ENCODE results near the gene ZNF333.

Gene ZNF333

GRCh38 chr19:14674764-14675163 is 15.1 kb upstream of the ZNF333 start, which contains the start of gene ADGRE3:
Gene ADGRE3, minus strand, starts transcription at chr19:14674844. Its CDS starts 74 bp downstream, at chr19:14674770.
- Histone ChIP-seq H3K27ac (ENCODE audit: low read depth, low read length) (no peak within 1 kb of the TSS), H3K4me1 (ENCODE audit: control insufficient read depth, insufficient read depth, low read length) (no peaks in the 10 kb centered on the region), H3K36me3 (ENCODE audit: control insufficient read depth, insufficient read depth, low read length) (no peaks in the 10 kb centered on the region), H3K4me3 (ENCODE audit: low read length) (no peak within 1 kb of the TSS), H3K9ac (ENCODE audit: low read length) (no peak within 1 kb of the TSS), H3K27me3 (ENCODE audit: control insufficient read depth, insufficient read depth, low read length) (no peaks in the 10 kb centered on the region)

GRCh38 chr19:14676762-14677161 is 13.1 kb upstream of the ZNF333 start:
- Histone ChIP-seq H3K27me3 (ENCODE audit: control insufficient read depth, insufficient read depth, low read length) (no peaks in the 10 kb centered on the region), H3K4me3 (ENCODE audit: low read length) (no peak overlapping the region), H3K4me1 (ENCODE audit: control insufficient read depth, insufficient read depth, low read length) (no peaks in the 10 kb centered on the region), H3K27ac (ENCODE audit: low read depth, low read length) (no peak overlapping the region), H3K9ac (ENCODE audit: low read length) (no peak overlapping the region), H3K36me3 (ENCODE audit: control insufficient read depth, insufficient read depth, low read length) (no peaks in the 10 kb centered on the region)

DNA sequence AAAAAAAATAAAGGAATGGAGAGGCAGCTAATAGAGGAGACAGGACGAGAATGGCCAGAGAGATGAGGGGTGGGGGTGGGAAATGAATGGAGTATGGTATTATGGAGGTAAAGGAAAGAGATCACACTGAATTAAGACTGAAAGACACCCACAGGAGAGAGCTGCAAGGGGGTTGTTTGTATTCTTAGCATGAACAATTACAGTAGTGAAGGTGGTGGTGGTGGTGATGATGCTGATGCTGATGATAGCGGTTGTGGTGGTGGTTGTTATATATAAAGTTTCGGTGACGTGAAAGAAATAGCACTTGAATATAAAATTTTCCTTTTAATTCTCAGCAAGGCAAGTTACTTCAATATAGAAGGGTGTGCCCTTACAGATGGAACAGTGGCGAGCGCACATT is 12.4 kb upstream of the ZNF333 start:
- Histone ChIP-seq H3K9ac (ENCODE audit: low read length) (no peak overlapping the region), H3K27ac (ENCODE audit: low read depth, low read length) (no peak overlapping the region), H3K27me3 (ENCODE audit: control insufficient read depth, insufficient read depth, low read length) (no peaks in the 10 kb centered on the region), H3K4me1 (ENCODE audit: control insufficient read depth, insufficient read depth, low read length) (no peaks in the 10 kb centered on the region), H3K4me3 (ENCODE audit: low read length) (no peak overlapping the region), H3K36me3 (ENCODE audit: control insufficient read depth, insufficient read depth, low read length) (no peaks in the 10 kb centered on the region)

DNA sequence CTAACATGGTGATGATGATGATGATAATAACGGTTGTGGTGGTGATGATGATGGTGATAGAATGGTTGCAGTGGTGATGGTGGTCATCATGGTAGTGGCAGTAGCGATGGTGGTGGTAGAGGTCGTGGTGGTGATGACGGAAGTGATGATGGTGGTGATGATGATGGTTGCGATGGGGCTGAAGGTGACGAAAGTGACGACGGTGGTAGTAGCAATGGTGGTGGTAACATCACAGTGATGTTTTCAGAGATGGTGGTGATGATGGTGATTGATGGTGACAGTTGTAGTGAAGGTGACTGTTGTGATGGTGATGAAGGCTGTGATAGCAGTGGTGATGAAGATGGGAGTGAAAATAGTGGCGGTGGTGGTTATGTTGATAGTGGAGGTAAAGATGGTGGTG is 11.6 kb upstream of the ZNF333 start:
- no peak overlapping the region for H3K4me3 ChIP-seq (ENCODE audit: low read length)
- no peak overlapping the region for H3K27ac ChIP-seq (ENCODE audit: low read depth, low read length)
- H3K36me3 ChIP-seq (ENCODE audit: control insufficient read depth, insufficient read depth, low read length), result no peaks in the 10 kb centered on the region
- H3K9ac ChIP-seq (ENCODE audit: low read length), result no peak overlapping the region
- no peaks in the 10 kb centered on the region for H3K4me1 ChIP-seq (ENCODE audit: control insufficient read depth, insufficient read depth, low read length)
- H3K27me3 ChIP-seq (ENCODE audit: control insufficient read depth, insufficient read depth, low read length), result no peaks in the 10 kb centered on the region

- Histone ChIP-seq H3K4me1 (ENCODE audit: control insufficient read depth, insufficient read depth, low read length) (no peaks in the 10 kb centered on the region), H3K27ac (ENCODE audit: low read depth, low read length) (no peak overlapping the region), H3K4me3 (ENCODE audit: low read length) (no peak overlapping the region), H3K27me3 (ENCODE audit: control insufficient read depth, insufficient read depth, low read length) (no peaks in the 10 kb centered on the region), H3K9ac (ENCODE audit: low read length) (no peak overlapping the region), H3K36me3 (ENCODE audit: control insufficient read depth, insufficient read depth, low read length) (no peaks in the 10 kb centered on the region)
These were observed 7.8 kb upstream of the ZNF333 start for GRCh38 chr19:14682084-14682483.

DNA sequence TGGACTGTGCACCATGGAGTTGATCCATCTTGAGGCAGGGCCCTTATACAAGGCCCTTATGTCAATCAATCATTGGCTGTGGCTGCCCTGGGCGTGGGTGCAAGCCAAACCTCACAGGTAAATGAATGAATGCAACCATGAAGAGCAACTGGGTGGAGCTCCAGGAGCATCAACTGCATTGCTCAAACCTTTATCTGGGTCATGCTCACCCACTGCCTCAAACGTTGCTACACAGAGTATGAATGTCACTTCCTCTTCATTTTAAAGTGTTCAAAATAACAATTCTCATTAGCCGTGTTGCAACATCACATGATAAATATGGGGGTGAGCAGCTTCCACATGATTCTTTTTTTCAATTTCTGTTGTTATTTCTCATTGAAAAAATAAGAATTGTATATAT is 6.4 kb upstream of the ZNF333 start:
- Histone ChIP-seq H3K9ac (ENCODE audit: low read length) (no peak overlapping the region), H3K27me3 (ENCODE audit: control insufficient read depth, insufficient read depth, low read length) (no peaks in the 10 kb centered on the region), H3K4me1 (ENCODE audit: control insufficient read depth, insufficient read depth, low read length) (no peaks in the 10 kb centered on the region), H3K4me3 (ENCODE audit: low read length) (no peak overlapping the region), H3K36me3 (ENCODE audit: control insufficient read depth, insufficient read depth, low read length) (no peaks in the 10 kb centered on the region), H3K27ac (ENCODE audit: low read depth, low read length) (no peak overlapping the region)

- H3K4me1 ChIP-seq (ENCODE audit: control insufficient read depth, insufficient read depth, low read length), result no peaks in the 10 kb centered on the region
- no peak overlapping the region for H3K9ac ChIP-seq (ENCODE audit: low read length)
- H3K27ac ChIP-seq (ENCODE audit: low read depth, low read length), result no peak overlapping the region
- no peaks in the 10 kb centered on the region for H3K36me3 ChIP-seq (ENCODE audit: control insufficient read depth, insufficient read depth, low read length)
- H3K4me3 ChIP-seq (ENCODE audit: low read length), result no peak overlapping the region
- no peaks in the 10 kb centered on the region for H3K27me3 ChIP-seq (ENCODE audit: control insufficient read depth, insufficient read depth, low read length)
These were observed 3.4 kb upstream of the ZNF333 start for GRCh38 chr19:14686411-14686810.

DNA sequence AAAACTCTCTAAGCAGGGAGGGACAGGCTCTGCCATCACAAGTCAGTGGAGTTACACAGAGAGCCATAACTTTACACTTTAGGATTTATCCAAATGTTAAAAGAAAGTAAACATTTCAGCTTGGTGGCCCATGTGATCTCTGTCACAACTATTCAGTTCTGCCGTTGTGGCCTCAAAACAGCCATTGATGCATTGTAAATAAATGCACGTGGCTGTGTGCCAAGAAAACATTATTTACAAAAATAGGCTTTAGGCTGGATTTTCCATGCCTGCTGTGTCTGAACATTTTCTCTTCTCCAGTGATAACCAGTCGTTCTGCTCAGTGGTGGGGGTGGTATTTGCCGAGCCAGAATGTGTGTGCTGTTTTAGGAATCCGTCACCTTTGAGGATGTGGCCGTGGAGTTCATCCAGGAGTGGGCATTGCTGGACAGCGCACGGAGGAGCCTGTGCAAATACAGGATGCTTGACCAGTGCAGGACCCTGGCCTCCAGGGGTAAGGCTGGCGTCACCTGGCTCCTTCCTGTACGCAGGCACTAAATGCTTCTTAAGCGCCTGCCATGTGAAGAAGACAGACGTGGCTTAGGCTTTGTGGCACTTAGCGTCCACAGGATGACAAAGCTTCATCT is 4.9 kb downstream of the ZNF333 start:
- Histone ChIP-seq H3K27ac (ENCODE audit: low read depth, low read length) (no peak overlapping the region), H3K4me3 (ENCODE audit: low read length) (no peak overlapping the region), H3K36me3 (ENCODE audit: control insufficient read depth, insufficient read depth, low read length) (peaks cover 24% of the 10 kb centered on the region), H3K27me3 (ENCODE audit: control insufficient read depth, insufficient read depth, low read length) (no peaks in the 10 kb centered on the region), H3K9ac (ENCODE audit: low read length) (no peak overlapping the region), H3K4me1 (ENCODE audit: control insufficient read depth, insufficient read depth, low read length) (no peaks in the 10 kb centered on the region)

DNA sequence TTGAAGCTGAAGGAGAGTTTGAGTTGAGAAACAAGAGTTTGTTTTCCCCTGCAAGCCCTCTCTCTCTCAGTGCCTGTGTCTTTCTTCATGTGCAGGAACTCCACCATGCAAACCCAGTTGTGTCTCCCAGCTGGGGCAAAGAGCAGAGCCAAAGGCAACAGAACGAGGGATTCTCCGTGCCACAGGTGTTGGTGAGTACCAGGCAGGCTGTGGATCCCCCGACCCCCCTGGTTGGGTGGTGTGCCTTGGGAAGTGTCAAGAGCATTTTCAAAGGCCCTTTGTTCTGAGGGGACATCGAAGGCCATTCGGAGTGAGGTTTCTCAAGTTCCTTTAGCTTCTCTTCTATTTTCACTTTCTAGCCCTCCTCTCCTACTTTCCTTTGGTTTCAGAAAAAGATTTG is 5.6 kb downstream of the ZNF333 start:
- Histone ChIP-seq H3K9ac (ENCODE audit: low read length) (no peak overlapping the region), H3K4me1 (ENCODE audit: control insufficient read depth, insufficient read depth, low read length) (no peaks in the 10 kb centered on the region), H3K36me3 (ENCODE audit: control insufficient read depth, insufficient read depth, low read length) (peaks cover 31% of the 10 kb centered on the region), H3K27ac (ENCODE audit: low read depth, low read length) (no peak overlapping the region), H3K27me3 (ENCODE audit: control insufficient read depth, insufficient read depth, low read length) (no peaks in the 10 kb centered on the region), H3K4me3 (ENCODE audit: low read length) (no peak overlapping the region)

DNA sequence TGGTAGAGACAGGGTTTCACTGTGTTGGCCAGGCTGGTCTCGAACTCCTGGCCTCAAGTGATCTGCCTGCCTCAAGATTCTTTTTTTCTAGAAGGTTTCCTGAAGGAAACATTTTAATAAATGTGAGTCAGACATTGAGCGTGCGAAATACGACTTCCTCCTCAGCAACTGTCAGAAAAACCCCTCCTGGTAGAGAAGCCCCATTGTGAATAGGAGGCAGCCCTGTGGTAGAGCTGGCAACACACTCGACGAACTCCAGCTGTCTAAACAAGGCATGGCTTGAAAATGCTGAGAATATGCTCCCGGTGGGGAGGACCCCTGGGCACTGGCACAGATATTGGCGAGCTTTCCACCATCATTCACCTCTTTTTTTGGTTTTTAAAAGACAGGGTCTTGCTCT is 9.8 kb downstream of the ZNF333 start:
- Histone ChIP-seq H3K27ac (ENCODE audit: low read depth, low read length) (no peak overlapping the region), H3K27me3 (ENCODE audit: control insufficient read depth, insufficient read depth, low read length) (no peaks in the 10 kb centered on the region), H3K9ac (ENCODE audit: low read length) (no peak overlapping the region), H3K4me1 (ENCODE audit: control insufficient read depth, insufficient read depth, low read length) (no peaks in the 10 kb centered on the region), H3K4me3 (ENCODE audit: low read length) (no peak overlapping the region), H3K36me3 (ENCODE audit: control insufficient read depth, insufficient read depth, low read length) (peaks cover 61% of the 10 kb centered on the region)

DNA sequence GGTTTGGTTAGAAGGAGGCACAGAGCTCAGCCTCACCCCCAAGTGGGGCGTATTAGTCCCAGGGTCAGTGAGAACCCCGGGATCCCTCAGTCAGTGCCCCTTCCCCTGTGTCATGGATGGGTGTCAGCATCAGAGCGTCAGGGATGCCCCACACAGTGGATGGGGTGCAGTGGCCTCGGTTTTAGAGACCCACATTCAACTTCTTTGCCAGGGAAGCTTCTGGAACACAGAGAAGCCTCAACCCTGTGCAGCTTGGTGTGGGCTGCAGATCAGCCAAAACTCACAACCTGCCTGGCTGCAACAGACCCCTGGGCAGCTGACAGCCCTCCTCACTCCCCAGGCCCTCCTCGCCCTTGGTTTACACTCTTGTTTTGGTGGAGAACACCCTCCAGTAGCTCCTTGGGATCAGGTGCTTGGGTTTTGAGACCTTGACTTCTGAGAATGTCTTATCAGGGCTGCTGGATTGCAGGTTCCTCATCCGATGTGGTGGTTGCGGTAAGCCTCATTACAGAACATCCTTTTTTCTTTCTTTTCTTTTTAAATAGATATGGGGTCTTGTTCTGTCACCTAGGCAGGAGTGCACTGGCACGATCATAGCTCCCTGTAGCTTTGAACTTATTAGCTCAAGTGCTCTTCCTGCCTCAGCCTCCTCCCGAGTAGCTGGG is 11.0 kb downstream of the ZNF333 start:
- Histone ChIP-seq H3K27me3 (ENCODE audit: control insufficient read depth, insufficient read depth, low read length) (no peaks in the 10 kb centered on the region), H3K36me3 (ENCODE audit: control insufficient read depth, insufficient read depth, low read length) (peaks cover 63% of the 10 kb centered on the region), H3K4me1 (ENCODE audit: control insufficient read depth, insufficient read depth, low read length) (no peaks in the 10 kb centered on the region), H3K4me3 (ENCODE audit: low read length) (no peak overlapping the region), H3K27ac (ENCODE audit: low read depth, low read length) (no peak overlapping the region), H3K9ac (ENCODE audit: low read length) (no peak overlapping the region)

- Histone ChIP-seq H3K9ac (ENCODE audit: low read length) (no peak overlapping the region), H3K27ac (ENCODE audit: low read depth, low read length) (no peak overlapping the region), H3K27me3 (ENCODE audit: control insufficient read depth, insufficient read depth, low read length) (no peaks in the 10 kb centered on the region), H3K4me1 (ENCODE audit: control insufficient read depth, insufficient read depth, low read length) (no peaks in the 10 kb centered on the region), H3K4me3 (ENCODE audit: low read length) (no peak overlapping the region), H3K36me3 (ENCODE audit: control insufficient read depth, insufficient read depth, low read length) (peaks cover 71% of the 10 kb centered on the region)
These were observed 14.0 kb downstream of the ZNF333 start for GRCh38 chr19:14703833-14704232.

DNA sequence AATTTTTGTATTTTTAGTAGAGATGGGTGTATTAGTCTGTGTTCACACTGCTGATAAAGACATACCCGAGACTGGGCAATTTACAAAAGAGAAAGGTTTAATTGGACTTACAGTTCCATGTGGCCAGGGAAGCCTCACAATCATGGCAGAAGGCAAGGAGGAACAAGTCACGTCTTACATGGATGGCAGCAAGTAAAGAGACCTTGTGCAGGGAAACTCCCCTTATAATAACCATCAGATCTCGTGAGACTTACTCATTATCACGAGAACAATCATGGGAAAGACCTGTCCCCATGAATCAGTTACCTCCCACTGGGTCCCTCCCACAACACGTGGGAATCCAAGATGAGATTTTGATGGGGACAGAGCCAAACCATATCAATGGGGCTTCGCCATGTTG is 14.6 kb downstream of the ZNF333 start:
- no peak overlapping the region for H3K27ac ChIP-seq (ENCODE audit: low read depth, low read length)
- H3K4me3 ChIP-seq (ENCODE audit: low read length), result no peak overlapping the region
- H3K9ac ChIP-seq (ENCODE audit: low read length), result no peak overlapping the region
- no peaks in the 10 kb centered on the region for H3K27me3 ChIP-seq (ENCODE audit: control insufficient read depth, insufficient read depth, low read length)
- H3K36me3 ChIP-seq (ENCODE audit: control insufficient read depth, insufficient read depth, low read length), result peaks cover 67% of the 10 kb centered on the region
- no peaks in the 10 kb centered on the region for H3K4me1 ChIP-seq (ENCODE audit: control insufficient read depth, insufficient read depth, low read length)
